ENCODE data around the gene APBA2.

The APBA2 gene

DNA sequence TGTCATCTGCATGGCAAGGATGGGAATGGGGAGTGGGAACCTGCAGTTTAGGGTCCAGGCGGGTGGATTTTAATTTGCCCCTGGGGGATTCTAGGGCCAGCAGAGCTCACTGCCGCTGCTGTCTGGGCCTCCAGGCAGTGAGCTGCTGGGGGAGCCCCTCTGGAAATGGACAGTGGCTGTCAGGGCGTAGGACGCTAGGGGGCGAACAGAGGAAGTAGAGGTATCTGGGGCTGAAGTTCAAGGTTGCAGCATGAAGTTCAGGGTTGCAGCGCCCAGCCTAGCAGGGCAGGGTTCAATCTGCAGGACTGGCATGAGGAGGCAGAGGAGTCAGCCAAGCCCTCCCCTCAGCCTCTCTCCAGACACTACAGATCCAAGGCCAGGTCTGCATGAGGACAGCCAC is 49.5 kb downstream of the APBA2 start:
- peak in 1 of 2 donors; percentile 42 for DNase-seq (ENCODE audit: low read depth in 2 of 2)

DNA sequence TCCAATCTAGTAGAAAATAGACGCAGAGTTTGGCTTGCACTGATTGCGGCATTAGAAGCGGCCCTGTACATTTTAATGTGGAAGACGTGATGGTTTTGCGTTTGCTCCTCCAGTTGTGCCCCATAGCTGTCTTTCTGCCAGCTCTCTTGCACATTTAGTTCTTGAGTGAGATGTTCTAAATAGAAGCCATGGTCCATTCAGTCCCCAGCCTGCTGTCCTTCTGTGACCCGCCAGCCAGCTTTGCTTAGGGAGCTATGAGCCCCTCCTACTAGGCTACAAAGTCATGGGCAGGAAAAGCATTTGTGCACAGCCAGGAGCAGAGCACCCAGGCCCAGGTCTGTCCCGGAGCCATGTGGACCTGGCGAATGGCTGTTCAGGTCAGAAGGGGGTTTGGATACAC is 50.3 kb downstream of the APBA2 start:
- DNase-seq (ENCODE audit: low read depth in 2 of 2) = no peak

DNA sequence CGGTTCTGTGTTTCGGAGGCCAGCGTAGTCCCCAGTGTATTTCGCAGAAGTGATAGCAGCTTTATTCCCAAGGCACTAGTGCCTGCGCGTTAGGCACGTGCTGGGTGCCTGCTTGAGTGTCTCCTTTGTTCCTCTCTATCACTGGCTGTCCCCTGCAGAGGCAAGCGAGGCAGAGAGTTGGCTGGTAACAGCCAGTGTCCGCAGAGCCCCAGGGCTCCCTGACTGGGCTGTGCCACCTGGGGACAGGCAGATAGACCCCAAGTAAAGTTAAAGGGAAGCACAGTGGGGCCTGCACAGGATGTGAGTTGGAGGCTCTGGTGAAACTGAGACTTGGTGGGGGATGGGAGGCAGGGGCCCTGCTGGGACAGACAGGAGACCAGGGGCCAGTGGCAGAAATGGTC is 50.7 kb downstream of the APBA2 start:
- DNase-seq (ENCODE audit: low read depth in 2 of 2) = no peak

DNA sequence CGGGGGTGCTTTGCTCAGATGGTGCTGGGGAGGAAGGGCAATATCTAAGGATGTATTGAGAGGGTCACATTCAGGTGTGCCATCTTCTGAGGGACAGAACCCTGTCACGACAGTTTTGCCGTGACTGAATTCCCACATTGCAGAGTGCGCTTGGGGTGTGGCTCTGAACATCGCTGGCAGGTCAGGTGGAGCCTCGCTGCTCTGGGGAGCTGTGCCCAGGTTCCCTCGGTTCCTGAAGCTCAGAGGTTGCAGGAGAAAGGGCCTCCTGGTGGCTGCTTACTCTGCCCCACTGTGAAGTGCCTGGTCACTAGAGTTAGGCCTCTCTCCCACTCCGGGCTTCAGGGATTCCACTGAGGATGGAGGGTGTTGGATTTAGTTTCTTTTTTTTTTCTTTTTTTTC is 51.5 kb downstream of the APBA2 start:
- DNase-seq (ENCODE audit: low read depth in 2 of 2) = no peak

DNA sequence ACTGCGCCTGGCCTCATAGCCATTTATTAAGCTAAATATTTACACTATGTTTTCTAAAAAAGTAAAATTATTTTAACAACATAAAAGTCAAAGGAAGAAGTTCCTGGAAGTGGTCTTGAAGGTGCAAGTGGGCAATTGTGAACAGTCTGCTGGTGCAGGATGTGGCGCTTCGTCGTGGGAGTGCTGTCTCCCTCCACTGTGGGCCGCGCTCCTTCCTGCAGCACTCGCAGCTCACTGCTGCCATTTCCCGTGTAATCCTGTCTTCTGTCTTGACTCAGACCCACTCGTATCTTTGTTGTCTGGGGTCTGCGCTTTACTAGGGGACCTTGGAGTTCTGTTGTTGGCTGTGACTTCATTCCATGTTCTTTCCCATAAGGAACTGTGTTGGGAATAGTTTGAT is 56.3 kb downstream of the APBA2 start:
- peak in 1 of 2 donors; percentile 55 for DNase-seq (ENCODE audit: low read depth in 2 of 2)

DNA sequence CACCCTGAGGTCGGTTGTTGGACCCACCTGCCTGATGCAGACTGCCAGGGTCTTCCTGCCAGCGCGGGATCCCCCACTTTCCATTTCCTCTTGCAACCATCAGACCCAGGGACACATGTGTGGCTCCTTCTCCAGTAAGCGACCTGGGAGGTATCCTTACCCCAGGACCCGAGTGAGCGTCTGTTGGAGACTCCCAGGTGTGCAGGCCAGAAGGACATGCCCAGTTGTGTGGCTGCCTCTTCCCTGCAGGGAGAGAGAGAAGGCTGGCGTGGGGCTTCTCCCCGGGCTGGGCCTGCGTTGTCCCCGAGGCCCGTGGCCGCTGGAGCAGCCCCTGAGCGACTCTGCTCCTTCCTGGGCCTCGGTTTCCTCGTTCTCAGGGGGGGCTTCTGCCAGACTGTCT is 56.8 kb downstream of the APBA2 start:
- no peak for DNase-seq (ENCODE audit: low read depth in 2 of 2)

DNA sequence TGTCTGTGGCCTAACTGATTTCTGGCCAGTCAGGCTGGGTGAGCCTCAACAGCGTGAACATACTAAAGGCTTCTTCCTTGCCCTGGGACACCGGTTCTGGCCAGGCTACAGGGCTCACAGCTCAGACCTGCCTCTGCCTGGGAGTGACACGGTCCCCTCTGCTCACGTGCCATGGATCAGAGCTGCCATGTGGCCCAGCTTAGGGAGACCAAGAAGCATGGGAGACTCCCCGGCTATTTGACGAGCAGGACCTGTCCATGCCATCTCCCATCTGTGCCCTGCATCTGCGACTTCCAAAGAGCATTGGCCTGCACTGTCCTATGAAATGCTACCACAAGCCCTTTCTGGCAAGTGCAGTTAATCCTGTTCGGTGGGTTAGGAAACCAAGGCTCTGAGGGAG is 57.4 kb downstream of the APBA2 start:
- DNase-seq (ENCODE audit: low read depth in 2 of 2) = no peak

DNA sequence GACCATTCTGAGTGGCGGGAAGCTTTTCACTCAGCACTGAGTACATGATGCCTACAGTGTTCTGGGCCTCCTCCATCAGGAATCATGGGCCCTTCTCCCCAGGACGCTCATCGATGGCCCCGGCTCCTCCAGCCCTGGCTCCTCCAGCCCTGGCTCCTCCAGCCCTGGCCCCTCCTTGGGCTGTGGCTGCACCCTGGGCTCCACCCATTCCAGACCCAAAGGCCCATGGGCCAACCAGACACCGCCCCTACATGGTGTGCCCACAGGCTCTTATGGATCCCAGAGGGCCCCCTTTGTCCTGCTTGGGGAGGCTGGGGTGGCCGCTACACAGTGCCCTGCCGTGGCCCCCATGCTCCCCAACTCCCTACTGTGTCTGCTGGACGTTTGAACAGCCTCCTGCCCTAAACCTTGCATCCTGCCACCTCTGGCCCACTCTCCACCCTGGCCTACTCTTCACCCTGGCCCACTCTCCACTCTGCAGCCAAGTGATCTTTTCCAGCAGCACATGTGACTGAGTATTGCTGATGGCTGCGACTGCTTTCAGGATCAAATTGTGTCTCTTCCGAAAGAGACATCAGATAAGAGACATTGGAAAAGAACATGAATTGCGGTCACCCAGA is 57.9 kb downstream of the APBA2 start:
- no peak for DNase-seq (ENCODE audit: low read depth in 2 of 2)

DNA sequence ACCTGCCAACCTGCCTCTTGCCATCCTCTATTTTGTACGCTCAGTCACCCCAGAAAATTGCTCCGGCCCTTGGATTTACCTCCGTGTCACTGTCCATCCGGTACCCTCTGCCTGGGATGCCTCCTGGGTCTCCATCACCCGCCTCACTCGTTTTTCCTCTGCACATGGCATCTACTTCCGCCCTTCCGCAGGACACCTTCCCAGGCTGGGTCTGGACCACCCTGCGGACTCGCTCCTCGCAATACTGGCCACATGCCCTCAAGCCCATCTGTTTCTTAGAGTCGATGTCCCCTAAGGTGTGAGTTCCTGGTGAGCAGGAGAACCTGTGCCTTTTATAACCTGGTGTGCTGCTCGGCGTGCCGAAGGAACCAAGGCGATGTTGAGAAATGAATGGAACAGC is 58.5 kb downstream of the APBA2 start:
- DNase-seq (ENCODE audit: low read depth in 2 of 2) = no peak

DNA sequence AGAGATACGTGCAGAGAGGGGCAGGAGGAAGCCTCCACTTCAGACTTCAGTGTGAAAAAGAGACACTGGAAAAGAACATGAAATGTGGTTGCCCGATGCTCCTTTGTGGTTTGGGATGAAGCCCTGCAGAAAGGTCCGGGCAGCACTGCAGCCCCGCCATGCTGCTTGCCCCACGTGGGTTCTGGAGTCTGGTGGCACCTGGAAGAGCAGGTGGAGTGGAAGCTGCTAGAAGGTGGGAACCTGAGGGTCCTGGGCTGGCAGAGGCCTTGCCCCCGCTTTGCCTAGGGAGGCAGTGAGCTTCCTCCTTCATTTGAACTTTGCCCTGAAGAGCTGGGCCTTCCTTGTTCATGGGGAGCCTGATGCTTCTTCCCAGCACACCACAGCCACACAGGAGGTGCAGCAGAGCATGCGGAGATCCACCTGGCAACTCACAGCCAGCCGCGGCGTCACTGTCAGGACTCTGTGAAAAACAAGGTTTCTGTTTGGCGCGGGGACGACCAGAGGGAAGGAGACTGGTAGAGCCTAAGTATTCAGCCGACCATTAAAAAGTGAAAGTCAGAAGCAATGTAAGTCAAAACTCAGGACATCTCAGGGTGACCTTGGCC is 59.0 kb downstream of the APBA2 start:
- DNase-seq (ENCODE audit: low read depth in 2 of 2) = no peak

DNA sequence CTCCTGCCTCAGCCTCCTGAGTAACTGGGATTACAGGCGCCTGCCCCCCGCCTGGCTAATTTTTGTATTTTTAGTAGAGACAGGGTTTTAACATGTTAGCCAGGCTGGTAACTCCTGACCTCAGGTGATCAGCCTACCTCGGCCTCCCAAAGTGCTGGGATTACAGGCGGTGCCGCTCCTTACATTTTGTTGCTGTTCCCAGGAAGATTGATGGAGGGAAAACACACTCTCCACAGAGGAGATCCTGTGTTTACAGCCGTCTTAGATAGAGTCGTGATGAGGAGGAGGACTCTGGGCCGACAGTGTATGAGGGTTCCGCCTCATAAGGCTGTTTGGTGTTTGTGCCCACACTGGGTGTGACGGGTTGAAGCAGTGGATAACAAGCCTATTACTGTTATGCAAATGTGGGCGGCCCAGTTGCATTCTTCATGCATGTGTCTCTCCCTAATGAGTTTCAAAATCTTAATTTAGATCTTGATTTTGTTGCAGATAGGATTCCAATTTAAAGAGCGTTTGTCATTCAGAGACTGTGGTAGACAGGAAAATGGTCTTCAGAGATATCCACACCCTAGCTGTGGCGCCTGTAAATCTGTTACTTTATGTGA is 60.0 kb downstream of the APBA2 start:
- DNase-seq (ENCODE audit: low read depth in 2 of 2) = no peak

DNA sequence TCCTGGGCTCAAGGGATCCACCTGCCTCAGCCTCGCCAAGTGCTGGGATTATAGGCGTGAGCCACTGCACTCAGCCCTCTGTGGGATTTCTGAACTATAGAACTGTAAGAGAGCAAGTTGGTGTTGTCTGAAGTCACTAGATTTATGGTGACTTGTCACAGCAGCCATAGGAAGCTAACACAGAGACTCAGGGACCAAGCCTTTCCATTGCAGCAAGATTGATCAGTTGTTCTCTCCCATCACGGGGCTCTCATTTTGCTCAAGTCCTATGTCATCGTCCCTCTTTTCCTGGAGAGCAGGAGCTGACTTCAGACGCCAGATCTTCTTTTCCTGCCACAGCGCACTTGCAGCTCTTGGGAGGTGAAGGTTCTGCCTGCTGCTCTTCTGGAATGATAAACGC is 61.0 kb downstream of the APBA2 start:
- DNase-seq (ENCODE audit: low read depth in 2 of 2) = no peak

DNA sequence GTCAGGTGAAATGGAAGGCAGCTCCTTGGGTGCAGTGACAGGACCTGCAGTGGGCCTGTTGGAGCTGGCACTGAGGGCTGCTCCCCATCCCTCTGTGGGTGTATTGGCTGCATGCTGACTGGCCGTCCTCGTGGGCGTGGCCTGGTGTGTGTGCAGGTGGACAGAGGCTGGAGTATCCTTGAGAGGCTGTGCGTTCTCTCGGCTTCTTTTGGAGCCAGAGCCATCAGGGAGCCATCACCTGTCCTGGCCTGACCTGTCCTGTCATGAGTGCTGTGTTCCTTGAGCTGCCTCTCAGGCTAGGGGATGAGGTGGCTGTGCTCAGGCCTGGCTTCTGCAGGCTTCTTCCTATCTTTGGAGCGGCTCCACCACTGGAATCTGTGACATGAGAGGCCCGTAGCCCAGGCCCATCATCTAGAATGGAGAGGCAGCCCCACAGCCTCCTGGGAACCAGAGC is 61.5 kb downstream of the APBA2 start:
- DNase-seq (ENCODE audit: low read depth in 2 of 2) = no peak

DNA sequence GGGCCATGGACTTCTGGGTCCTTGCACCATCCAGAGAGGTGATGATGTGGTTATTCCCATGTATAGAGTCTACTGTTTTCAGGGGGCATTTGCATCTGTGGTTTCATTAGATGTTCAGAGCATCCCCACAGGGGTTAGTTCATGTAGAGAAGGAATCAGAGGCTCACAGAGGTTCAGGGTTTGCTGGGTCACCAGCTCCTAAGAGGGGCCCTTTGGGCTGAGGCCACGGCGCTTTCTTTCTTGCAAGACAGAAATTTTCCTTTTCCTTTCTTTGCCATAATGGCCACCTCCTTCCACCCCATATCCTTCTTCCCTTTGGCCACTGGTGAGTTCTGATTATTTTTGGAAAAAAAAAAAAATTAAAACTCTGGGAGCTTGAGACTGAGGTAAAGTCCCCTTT is 62.3 kb downstream of the APBA2 start:
- DNase-seq (ENCODE audit: low read depth in 2 of 2) = no peak

DNA sequence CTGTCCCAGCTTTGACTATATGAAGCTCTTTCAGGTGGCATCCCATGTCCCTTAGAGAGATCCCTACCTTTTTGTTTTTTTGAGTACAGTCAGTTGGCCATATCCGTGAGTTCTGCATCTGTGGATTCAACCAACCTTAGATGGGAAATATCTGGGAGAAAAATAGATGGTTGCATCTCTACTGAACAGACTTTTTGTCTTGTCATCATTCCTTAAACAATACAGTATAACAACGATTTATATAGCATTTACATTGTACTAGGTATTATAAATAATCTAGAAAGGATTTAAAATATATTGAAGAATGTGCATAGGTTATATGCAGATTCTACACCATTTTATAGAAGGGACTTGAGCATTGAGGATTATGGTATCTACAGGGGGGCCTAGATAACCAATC is 65.1 kb downstream of the APBA2 start:
- no peak for DNase-seq (ENCODE audit: low read depth in 2 of 2)

DNA sequence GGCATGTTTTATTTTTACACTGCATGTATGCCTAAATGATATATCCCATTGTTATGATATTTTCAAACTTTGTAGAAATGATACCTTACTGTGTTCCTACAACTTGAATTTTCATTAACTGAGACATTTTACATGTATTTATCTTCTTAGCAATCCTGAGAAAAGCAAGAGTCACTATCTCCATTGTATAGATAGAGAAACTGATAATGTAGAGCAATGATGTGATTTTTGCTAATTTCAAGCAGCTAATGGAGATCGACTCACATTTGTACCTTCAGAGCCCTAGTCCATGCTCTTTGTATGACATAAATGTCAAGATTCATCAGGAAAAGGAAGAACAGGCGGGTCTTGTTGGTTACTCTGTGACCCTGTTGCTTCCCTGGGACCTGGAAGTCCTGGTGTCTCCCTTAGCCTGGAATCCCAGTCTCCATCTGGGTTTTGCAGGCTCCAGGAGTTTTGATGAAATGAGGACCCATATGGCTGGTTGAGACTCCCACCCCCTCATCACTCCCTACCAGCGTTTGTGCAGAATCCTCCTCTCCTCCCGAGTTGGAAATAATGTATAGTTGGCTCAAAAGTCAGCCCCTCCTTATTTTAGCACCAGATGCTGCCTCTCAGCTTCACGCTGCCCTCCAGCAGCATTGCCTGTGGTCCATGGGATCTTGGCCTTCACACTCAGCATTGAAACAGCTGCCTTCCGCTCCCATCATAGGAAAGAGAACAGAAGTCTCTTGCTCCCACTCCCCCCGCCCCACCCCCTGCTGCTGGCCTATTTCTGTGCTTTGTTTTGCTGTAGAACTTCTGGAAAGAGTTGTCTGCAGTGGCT is 67.1 kb downstream of the APBA2 start:
- DNase-seq (ENCODE audit: low read depth in 2 of 2) = no peak

DNA sequence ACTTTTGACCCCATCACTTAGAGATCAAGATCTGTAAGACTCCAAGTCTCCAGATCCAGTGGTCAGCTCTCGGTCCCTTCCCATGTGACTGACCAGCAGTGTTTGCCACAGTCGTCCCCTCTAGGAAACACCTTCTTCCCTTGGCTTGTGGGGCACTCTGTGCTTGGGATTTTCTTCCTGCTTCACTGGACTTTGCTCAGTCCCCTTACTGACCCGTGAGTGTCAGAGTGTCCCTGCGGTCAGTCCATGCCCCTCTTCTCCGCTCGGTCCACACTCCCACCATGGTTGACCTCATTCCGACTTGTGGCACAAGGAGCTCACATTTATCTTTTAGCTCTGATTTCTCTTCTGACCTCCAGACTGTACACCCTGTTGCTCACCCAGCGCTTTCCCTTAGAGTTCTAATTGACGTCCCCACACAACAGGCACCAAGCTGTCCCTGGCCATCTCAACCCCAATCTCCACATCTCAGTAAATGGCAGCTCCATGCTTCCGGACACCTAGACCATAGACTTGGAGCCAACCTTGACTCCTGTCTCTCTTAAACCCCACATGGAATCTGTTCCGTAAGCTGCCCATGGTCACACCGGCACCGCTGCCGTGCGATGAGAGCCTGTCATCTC is 67.9 kb downstream of the APBA2 start:
- no peak for DNase-seq (ENCODE audit: low read depth in 2 of 2)

DNA sequence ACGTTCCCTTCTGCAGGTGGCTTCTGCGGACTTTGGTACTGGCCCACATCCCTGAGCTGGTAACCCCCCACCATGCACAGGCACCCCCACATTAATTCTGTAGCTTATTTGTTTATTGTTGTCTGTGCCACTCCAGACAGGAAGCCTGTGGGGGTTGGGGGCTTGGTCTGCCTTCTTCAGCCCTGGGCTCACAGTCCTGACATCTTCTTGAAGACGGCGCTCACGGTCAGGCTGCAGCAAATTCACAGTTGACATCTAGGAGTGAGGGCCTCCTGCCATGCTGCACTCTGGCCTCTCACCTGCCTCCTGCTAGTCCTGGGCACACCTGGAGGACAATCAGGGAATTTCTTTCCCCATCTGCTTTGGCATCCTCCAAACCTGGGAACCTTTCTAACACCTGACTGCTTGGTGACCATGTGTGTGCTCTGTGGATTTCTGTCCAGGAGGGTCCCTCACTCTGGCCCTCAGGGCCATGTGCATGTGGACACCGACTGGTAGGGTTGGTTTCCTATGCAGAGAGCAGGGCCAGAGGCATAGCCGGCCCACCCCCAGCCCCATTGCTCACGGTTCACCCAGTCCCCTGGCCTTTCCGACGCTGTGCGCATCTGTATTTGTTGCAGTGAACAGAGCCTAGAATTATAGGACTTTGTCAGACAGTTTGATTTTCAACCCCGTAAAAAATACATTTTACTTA is 68.8 kb downstream of the APBA2 start:
- no peak for DNase-seq (ENCODE audit: low read depth in 2 of 2)

DNA sequence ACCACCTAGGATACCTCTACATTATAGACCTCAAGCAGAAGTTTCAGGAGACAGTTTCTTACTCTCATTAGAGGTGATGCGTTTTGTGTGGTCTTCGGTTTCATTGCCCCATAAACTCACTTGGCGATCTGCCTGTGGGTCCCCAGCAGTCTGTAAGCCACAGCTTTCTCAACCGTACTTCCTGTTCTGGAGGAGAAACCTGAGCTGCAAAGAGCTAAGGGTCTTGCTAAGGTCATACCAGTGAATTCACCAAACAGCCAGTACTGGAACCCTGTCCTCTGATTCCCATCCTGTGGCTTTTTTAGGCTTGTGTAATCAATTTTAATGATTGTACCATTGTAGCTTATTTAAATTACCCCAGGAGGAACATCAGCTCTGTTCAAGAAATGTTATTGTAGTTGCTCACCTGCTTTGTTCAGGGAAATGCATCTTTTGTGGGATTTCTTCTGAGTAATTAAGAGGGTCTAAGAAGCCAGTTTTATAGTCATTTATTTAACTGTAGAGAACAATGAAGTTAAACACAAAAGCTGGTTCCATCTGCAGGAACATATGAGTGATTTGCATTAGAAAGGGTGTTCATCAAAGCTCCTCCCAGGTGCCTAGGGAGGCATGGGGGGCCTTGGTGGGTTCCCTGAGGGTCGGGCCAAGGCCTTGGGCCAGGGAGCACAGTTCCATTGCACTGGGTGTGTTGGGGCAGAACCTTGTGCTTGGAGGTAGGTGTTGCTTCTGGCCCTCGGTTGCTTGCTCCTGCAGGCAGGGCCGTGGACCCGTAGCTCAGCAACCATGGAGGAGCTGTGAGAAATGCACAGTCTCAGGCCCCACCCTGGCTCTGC is 69.6 kb downstream of the APBA2 start:
- DNase-seq (ENCODE audit: low read depth in 2 of 2) = no peak

DNA sequence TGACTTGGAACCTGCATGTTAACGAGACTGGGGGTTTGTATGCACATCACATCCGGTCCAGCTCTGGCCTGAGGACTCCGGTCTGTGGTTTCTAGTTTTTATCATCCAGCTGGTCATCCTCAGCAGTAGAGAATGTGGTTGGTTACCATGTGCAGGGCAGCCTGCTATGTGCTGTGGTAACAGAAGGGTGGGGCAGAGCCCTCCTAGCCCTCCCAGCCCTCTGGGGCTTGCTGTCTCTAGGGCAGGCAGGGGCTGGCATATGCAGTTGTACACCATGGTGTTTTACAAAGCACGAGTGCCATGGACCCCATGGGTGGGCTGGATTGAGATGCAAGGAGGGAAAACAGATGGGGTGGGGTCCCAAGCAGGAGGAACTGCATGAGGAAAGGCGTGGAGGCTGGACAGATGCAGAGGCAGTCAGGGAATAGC is 70.2 kb downstream of the APBA2 start:
- DNase-seq (ENCODE audit: low read depth in 2 of 2) = no peak

DNA sequence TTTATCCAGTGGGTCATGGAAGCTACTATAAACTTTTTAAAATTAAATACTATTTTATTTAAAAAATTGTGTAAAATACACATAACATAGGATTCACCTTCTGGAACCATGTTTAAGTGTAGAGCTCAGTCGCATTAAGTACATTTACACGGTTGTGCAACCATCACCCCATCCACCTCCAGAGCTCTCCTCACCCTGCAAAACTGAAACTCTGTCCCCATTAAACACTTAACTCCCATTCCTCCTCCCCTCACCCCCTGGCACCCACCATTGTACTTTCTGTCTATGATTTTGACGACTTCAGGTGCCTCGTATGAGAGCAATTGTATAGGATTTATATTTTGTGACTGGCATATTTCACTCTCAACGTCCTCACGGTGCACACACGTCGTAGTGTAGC is 70.7 kb downstream of the APBA2 start:
- DNase-seq (ENCODE audit: low read depth in 2 of 2) = no peak

Data from stimulated activated CD8-positive, alpha-beta memory T cell treated with anti-CD3 and anti-CD28 coated beads, Interleukin-7, amount 100 ng/mL, for 4 hours (primary cell).